RWPE2 (cell line): ENCODE results near the gene PDE4A.

Experiments used
- ATAC-seq: fragments of 200-7000 bp; cut with Tn5 transposase; 3 replicates; pipeline ENCODE4 v1.9.1; 2021; ENCODE audit warnings: low read depth
- DNase-seq: peaks from one replicate; pipeline ENCODE4 v3.0.0-alpha.2; 2020; ENCODE audit warnings: low spot score
- H3K27ac ChIP-seq: fragments of 450-650 bp; 2 replicates; pipeline ENCODE4 v1.5.1; 2017; ENCODE audit warnings: mild to moderate bottlenecking; ENCODE audit not compliant: poor library complexity, severe bottlenecking
- H3K27me3 ChIP-seq: fragments of 250-450 bp; sonication (Bioruptor Pico); 2 replicates; pipeline ENCODE4 v1.5.1; 2021; ENCODE audit warnings: mild to moderate bottlenecking, moderate library complexity; ENCODE audit not compliant: insufficient read depth, poor library complexity, severe bottlenecking
- H3K36me3 ChIP-seq: fragments of 250-450 bp; sonication (Bioruptor Pico); 2 replicates; pipeline ENCODE4 v1.5.1; 2020; ENCODE audit warnings: low read depth, mild to moderate bottlenecking, moderate library complexity
- H3K4me1 ChIP-seq: fragments of 250-450 bp; sonication (Bioruptor Pico); 2 replicates; pipeline ENCODE4 v1.5.1; 2021; ENCODE audit warnings: mild to moderate bottlenecking, moderate library complexity; ENCODE audit not compliant: insufficient read depth, poor library complexity, severe bottlenecking
- H3K4me3 ChIP-seq: fragments of 250-450 bp; sonication (Bioruptor Pico); 2 replicates; pipeline ENCODE4 v1.5.1; 2021; ENCODE audit warnings: mild to moderate bottlenecking, moderate library complexity; ENCODE audit not compliant: severe bottlenecking
- H3K9me3 ChIP-seq: fragments of 250-450 bp; sonication (Bioruptor Pico); 2 replicates; pipeline ENCODE4 v1.5.1; 2021; ENCODE audit warnings: mild to moderate bottlenecking, moderate library complexity; ENCODE audit not compliant: severe bottlenecking
- CTCF ChIP-seq: fragments of 450-650 bp; IDR thresholded peaks from one replicate; pipeline ENCODE4 v1.5.1; 2017; ENCODE audit warnings: mild to moderate bottlenecking, moderate library complexity; ENCODE audit not compliant: poor library complexity, severe bottlenecking

The PDE4A gene

GRCh38 chr19:10500247-10500592 is 79.9 kb downstream of the PDE4A start:
- Histone ChIP-seq H3K4me3 (no peak overlapping the region), H3K36me3 (peaks cover 40% of the 10 kb centered on the region), H3K27ac (no peak overlapping the region), H3K27me3 (no peaks in the 10 kb centered on the region), H3K9me3 (no peaks in the 10 kb centered on the region), H3K4me1 (peaks cover 5% of the 10 kb centered on the region)
- ATAC-seq, result no peak
- TF ChIP-seq CTCF, result no peak
- no peak for DNase-seq

GRCh38 chr19:10501971-10502523 is 81.7 kb downstream of the PDE4A start:
- Histone ChIP-seq H3K4me3 (peak overlapping the region; percentile 85), H3K27me3 (no peaks in the 10 kb centered on the region), H3K27ac (peak overlapping the region; percentile 76), H3K4me1 (peaks cover 5% of the 10 kb centered on the region), H3K9me3 (no peaks in the 10 kb centered on the region), H3K36me3 (peaks cover 26% of the 10 kb centered on the region)
- DNase-seq (no peak), ATAC-seq (peak; percentile 55)
- no peak for TF ChIP-seq CTCF

GRCh38 chr19:10502524-10503001 is 82.2 kb downstream of the PDE4A start:
- no peaks in the 10 kb centered on the region for H3K9me3 ChIP-seq
- ATAC-seq (peak; percentile 92), DNase-seq (no peak)
- peak overlapping the region; percentile 85 for H3K4me3 ChIP-seq
- H3K27ac ChIP-seq, result peak overlapping the region; percentile 76
- TF ChIP-seq CTCF, result no peak
- peaks cover 5% of the 10 kb centered on the region for H3K4me1 ChIP-seq
- H3K36me3 ChIP-seq, result peaks cover 26% of the 10 kb centered on the region
- H3K27me3 ChIP-seq, result no peaks in the 10 kb centered on the region

GRCh38 chr19:10503002-10503789 is 82.9 kb downstream of the PDE4A start, which contains the start of gene KEAP1:
Gene KEAP1, minus strand, starts transcription at chr19:10503356. Its CDS starts 3,323 bp downstream, at chr19:10500033.
- no peaks in the 10 kb centered on the region for H3K27me3 ChIP-seq
- no peak for DNase-seq
- peak; percentile 17 for ATAC-seq
- peaks cover 21% of the 10 kb centered on the region for H3K36me3 ChIP-seq
- peaks cover 5% of the 10 kb centered on the region for H3K4me1 ChIP-seq
- H3K27ac ChIP-seq, result peak within 1 kb of the TSS; percentile 76
- peak within 1 kb of the TSS; percentile 85 for H3K4me3 ChIP-seq
- TF ChIP-seq CTCF, result no peak
- H3K9me3 ChIP-seq, result no peaks in the 10 kb centered on the region
